ENCODE data around the gene ZNF768.

DNA sequence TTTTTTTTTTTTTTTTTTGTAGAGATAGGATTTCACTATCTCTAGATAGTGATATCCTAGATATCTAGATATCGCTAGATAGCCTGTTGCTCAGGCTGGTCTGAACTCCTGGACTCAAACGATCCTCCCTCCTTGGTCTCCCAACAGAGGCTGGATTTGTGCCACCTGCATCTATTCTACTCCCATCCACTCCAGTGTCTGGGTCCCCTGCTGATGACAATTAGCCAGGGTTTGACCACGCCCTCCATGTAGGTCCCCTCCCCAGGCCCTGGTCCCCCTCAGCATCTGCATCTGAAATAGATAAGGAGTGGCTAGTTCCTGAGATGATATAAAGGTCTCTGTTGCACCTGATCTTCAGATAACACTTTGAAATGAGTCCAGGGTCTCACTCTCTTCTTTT, 42.9 kb upstream of the ZNF768 start:
- TF ChIP-seq, protein P1, sequence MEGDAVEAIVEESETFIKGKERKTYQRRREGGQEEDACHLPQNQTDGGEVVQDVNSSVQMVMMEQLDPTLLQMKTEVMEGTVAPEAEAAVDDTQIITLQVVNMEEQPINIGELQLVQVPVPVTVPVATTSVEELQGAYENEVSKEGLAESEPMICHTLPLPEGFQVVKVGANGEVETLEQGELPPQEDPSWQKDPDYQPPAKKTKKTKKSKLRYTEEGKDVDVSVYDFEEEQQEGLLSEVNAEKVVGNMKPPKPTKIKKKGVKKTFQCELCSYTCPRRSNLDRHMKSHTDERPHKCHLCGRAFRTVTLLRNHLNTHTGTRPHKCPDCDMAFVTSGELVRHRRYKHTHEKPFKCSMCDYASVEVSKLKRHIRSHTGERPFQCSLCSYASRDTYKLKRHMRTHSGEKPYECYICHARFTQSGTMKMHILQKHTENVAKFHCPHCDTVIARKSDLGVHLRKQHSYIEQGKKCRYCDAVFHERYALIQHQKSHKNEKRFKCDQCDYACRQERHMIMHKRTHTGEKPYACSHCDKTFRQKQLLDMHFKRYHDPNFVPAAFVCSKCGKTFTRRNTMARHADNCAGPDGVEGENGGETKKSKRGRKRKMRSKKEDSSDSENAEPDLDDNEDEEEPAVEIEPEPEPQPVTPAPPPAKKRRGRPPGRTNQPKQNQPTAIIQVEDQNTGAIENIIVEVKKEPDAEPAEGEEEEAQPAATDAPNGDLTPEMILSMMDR (IDR thresholded peaks at IDR 0.05) = no peak
- no peak for TF ChIP-seq EZH2 (IDR thresholded peaks at IDR 0.05; ENCODE audit: borderline replicate concordance, insufficient read depth, low read depth, low read length, poor library complexity, severe bottlenecking)
